ENCODE data around the gene CRACDL.

Gene CRACDL

DNA sequence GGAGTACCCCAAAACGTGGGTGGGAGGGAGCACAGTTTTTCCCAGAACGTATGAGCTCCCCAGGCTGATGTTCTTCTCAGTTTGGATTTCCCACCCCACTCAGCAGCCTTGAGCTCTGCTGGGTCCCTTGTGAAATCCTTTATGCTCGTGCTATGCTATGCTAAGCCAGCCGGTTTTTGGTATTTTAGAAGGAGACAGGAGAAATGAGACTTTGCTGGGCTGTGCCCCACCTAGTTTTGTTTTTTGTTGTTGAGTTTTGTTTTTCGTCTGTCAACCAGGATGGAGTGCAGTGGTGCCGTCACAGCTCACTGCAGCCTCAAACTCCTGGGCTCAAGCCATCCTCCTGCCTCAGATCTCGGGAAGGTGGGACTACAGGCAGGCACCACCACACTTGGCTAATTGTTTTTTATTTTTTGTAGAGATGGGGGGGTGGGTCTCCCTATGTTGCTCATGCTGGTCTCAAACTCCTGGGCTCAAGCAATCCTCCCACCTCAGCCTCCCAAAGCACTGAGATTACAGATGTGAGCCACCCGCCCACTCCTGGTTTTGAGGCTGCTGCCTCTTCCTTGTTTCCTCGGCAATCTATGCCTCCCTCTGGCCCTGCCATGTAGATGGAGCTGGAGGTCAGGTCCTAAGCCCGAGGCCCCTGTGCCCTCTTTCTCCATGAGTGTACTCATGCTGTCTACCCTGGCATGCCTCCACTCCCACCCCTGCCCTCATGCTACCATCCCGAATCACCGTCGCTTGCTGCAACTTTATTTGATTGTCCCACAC is 187.5 kb downstream of the CRACDL start:
- DNase-seq (ENCODE audit: low spot score) = no peak

DNA sequence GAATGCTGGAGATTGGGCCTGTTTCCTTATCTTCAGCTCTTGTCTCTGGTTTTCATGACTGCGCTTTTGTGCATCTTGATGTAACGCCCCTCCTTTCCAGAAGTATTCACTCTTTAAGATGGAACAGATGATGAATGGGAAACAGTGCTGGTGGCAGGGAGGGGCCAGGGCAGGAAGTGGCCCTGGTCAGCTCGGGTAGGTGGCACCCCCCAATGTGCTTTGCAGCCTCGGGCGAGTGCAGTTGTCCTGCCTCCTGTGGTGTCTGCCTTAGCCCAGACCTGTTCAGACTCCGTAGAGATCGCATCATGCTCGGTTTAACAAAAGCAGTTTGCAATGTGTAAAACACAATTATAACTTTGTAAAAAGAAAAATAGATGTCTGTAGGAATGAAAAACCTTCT is 188.1 kb downstream of the CRACDL start:
- DNase-seq (ENCODE audit: low spot score) = no peak

DNA sequence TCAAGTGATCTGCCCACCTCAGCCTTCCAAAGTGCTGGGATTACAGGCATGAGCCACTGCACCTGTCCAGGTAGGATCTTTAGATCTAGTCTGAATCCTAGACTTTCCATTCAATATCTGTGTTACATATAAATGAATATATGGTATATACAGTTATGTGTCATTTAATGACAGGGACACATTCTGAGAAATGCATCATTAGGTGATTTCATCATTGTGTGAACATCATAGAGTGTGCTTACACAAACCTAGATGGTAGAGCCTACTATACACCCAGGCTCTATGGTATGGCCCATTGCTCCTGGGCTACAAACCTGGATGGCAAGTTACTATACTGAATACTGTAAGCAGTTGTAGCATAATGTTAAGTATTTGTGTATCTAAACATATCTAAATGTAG is 189.6 kb downstream of the CRACDL start:
- no peak for DNase-seq (ENCODE audit: low spot score)

DNA sequence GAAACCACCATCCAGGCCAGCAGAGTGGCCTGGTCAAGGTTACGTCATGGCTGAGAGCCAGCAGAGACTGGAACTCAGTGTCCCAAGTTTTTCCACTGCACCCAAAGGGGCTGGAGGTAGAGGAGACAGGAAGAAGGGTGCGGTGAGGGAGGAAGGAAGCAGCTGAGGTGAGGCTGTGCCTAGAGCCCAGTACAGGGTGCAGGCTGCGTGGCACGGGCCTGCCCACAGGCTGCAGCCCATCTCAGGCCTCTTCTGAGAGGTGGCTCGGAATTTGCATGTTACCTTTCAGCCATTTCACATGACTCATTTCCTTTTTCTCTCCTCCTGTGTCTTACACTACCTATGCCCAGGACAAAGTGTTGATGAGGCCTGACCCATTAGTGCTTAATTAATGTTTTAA is 191.4 kb downstream of the CRACDL start:
- no peak for DNase-seq (ENCODE audit: low spot score)
